NT2/D1 (cell line): ENCODE measurements around the gene JMJD7.

Experiments
- SUZ12 ChIP-seq: IDR thresholded peaks from 2 replicates; pipeline ENCODE4 v1.6.1; 2011; ENCODE audit not compliant: insufficient read length, insufficient read depth; ENCODE audit errors: extremely low read depth
- YY1 ChIP-seq: IDR thresholded peaks from 2 replicates; pipeline ENCODE4 v1.6.1; 2011; ENCODE audit not compliant: insufficient read length, insufficient read depth
- ZNF274 ChIP-seq: IDR thresholded peaks from 2 replicates; pipeline ENCODE4 v1.6.1; 2011; ENCODE audit warnings: mild to moderate bottlenecking, low read depth, low read length

DNA sequence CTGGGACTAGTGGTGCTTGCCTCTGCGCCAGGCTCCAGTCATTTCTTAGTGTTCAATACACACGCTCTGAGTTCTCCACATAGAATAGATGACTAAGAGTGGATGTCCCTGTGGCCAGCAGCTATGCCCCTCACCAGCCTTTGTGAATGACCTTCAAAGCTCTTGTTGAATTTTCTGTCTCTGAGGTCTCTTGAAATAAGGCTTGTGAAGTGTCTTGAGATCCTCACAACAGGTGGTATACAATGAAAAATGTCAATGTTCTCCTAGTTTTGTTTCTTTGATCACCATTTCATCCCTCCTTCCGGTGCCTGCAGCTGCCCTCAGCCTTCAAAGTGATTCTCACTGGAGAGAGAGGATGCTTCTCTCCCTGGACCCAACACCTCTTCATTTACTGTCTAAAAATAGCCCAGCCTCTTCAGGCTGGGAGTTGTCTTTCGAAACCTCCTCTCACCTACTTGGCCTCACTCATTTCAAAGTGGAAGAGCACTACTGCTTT lies 48.2 kb upstream of the JMJD7 start:
- TF ChIP-seq ZNF274 (no peak), YY1 (no peak), SUZ12 (no peak)
